OCI-LY3 (cell line): Measurements from ENCODE around the gene NDUFB3.
A peak's percentile ranks its signal among the peaks of the same experiment; 100 is the strongest.

Source experiments
- EZH2phosphoT487 ChIP-seq: fragments of 200-600 bp; shearing (Covaris generic); IDR thresholded peaks from 2 replicates; pipeline ENCODE4 v1.6.1; 2018; ENCODE audit warnings: antibody characterized with exemption, mixed run types, low read depth
- TF ChIP-seq, protein P1 (sequence below): fragments of 200-600, 300-600 bp; sonication (generic); IDR thresholded peaks from 2 replicates; pipeline ENCODE4 v1.5.1; 2014; ENCODE audit warnings: antibody characterized with exemption, low read length, low read depth

DNA sequence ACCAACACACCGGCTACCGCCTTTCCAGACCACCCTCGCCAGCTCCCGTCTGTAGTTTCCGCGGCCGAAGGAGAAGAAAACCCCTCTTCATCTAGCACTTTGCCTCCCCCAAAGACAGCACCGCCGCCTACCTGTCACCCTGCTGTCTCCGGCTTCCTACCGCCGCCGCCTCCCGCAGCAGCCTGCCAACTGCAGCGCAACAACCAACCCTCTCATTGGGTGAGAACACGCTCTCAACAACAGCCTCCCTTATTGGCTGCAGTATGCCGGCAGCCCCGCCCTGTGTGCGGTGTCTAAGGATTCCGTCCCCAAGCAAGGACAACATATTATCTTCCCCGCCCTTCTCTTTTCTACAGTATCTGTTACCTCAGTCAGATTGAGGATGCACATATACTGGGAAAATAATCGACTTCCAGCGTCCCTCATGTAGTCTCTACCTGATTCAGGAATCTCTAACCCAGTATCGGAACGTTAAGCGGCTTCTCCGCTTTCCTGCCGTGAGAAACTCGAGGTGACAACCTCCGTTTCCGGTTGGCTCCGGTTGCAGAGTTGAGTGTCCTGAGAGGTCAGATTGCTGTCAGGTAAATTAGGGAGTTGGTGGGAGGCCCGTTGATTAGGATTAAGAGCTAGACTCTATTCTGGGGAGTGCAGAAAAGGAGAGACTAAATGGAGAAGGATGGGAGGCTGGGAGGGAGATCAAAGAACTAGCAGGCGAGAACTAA is at the start of gene NDUFB3, which contains the start of gene HYCC2:
- TF ChIP-seq, protein P1, sequence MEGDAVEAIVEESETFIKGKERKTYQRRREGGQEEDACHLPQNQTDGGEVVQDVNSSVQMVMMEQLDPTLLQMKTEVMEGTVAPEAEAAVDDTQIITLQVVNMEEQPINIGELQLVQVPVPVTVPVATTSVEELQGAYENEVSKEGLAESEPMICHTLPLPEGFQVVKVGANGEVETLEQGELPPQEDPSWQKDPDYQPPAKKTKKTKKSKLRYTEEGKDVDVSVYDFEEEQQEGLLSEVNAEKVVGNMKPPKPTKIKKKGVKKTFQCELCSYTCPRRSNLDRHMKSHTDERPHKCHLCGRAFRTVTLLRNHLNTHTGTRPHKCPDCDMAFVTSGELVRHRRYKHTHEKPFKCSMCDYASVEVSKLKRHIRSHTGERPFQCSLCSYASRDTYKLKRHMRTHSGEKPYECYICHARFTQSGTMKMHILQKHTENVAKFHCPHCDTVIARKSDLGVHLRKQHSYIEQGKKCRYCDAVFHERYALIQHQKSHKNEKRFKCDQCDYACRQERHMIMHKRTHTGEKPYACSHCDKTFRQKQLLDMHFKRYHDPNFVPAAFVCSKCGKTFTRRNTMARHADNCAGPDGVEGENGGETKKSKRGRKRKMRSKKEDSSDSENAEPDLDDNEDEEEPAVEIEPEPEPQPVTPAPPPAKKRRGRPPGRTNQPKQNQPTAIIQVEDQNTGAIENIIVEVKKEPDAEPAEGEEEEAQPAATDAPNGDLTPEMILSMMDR: peak; percentile 32; the same call in 1 of the 2 replicates
- TF ChIP-seq EZH2phosphoT487: no peak
